Measurements from ENCODE around the gene PRKCH. TPM values are rescaled to one million over a fixed set of nuclear protein-coding genes. Genes with fewer than 3 reads are reported as not detected.

PRKCH gene
- total and polyA plus RNA-seq, 10 of the 15 experiments (the other 5 are each of a cell fraction or from before 2014, with no cell fraction given), result 10.7 to 140 (median 33.2) TPM

GRCh38 chr14:61484031-61484430 lies 162.7 kb downstream of the PRKCH start:
- FAIRE-seq (no peak), ATAC-seq (no peak), DNase-seq (ENCODE audit: low read depth, low spot score) (no peak)
- peaks cover 12% of the 10 kb centered on the region for H3K4me1 ChIP-seq (ENCODE audit: control insufficient read depth, insufficient read depth, low read length)
- intact Hi-C loops (cut with micrococcal nuclease; ENCODE audit: unreplicated experiment) (no loop called here), in situ Hi-C loops (cut with MboI) (no loop called here)
- H3K4me3 ChIP-seq, result no peak overlapping the region
- WGBS (ENCODE audit: insufficient coverage, insufficient replicate concordance, low lambda C conversion rate, missing lambda C conversion rate), result 90% methylated on average over 9 of the region's 9 CpGs
- ChIA-PET CTCF (interaction anchor here (0.6 to 0.8 kb wide), 3 partner anchors 11 to 353 kb away, joined by 3 read pairs; no protein-coding TSS in a partner anchor), POLR2A (interaction anchor here (0.7 kb wide), 1 partner anchor 83 kb away, joined by 6 read pairs; no protein-coding TSS in a partner anchor), SMC1A (ENCODE audit: uncharacterized antibody, unreplicated experiment) (interaction anchor here (0.6 to 1.6 kb wide), 3 partner anchors 14 to 353 kb away, joined by 3 to 7 read pairs (median 4); no protein-coding TSS in a partner anchor), RAD21 (ENCODE audit: unreplicated experiment) (interaction anchor here (0.6 to 0.9 kb wide), 2 partner anchors 10 to 41 kb away, joined by 3 to 4 read pairs; no protein-coding TSS in a partner anchor)
- no peaks in the 10 kb centered on the region for H3K27me3 ChIP-seq (replicated peaks in 1 of 2; ENCODE audit: control insufficient read depth in 2 of 2, insufficient read depth in 2 of 2, low read length in 1 of 2)
- H3K79me2 ChIP-seq (ENCODE audit: control insufficient read depth, insufficient read depth, low read length), result peaks cover 2% of the 10 kb centered on the region; the same call in 1 of the 2 replicates
- H3K36me3 ChIP-seq (ENCODE audit: control insufficient read depth in 2 of 2, insufficient read depth in 2 of 2, low read length in 1 of 2), result peaks cover 17 to 23% of the 10 kb centered on the region in 2 experiments
- TF ChIP-seq YY1 (IDR thresholded peaks at IDR 0.05; ENCODE audit: low read depth, low read length) (no peak), ZBTB40 (IDR thresholded peaks at IDR 0.05; ENCODE audit: borderline replicate concordance) (no peak), TBL1XR1 (IDR thresholded peaks at IDR 0.05; ENCODE audit: low read depth, low read length) (no peak), ZNF217 (IDR thresholded peaks at IDR 0.05) (no peak), NRF1 (conservative IDR thresholded peaks at IDR 0.05; ENCODE audit: low read depth, low read length) (no peak), PAX5 (IDR thresholded peaks at IDR 0.05; ENCODE audit: borderline replicate concordance, low read depth, low read length) (no peak), ZZZ3 (IDR thresholded peaks at IDR 0.05; ENCODE audit: control insufficient read depth, insufficient read length, low read depth) (no peak), YBX1 (IDR thresholded peaks at IDR 0.05) (no peak), NFXL1 (IDR thresholded peaks at IDR 0.05; ENCODE audit: borderline replicate concordance) (no peak)
- no peaks in the 10 kb centered on the region for H4K20me1 ChIP-seq (ENCODE audit: control insufficient read depth, insufficient read depth)
- H3K27ac ChIP-seq (ENCODE audit: control insufficient read depth, insufficient read depth), result no peak overlapping the region
- no TSS peak for BruUV-seq (replicated peaks)
- H3K4me2 ChIP-seq (ENCODE audit: control insufficient read depth, insufficient read depth), result no peak overlapping the region
- no peak overlapping the region for H2AFZ ChIP-seq (ENCODE audit: control insufficient read depth, low read depth, low read length)
- H3K9ac ChIP-seq (ENCODE audit: control insufficient read depth, insufficient read depth, low read length), result no peak overlapping the region
- H3K9me3 ChIP-seq (replicated peaks; ENCODE audit: control insufficient read depth, insufficient read depth, low read length), result no peaks in the 10 kb centered on the region

Data from GM12878 (cell line).